ENCODE data around the gene ADGRE3.

The ADGRE3 gene

GRCh38 chr19:14674764-14675163 is at the start of gene ADGRE3:
ADGRE3 (minus strand) TSS chr19:14674844; CDS start chr19:14674770, 74 bp downstream.
- DNase-seq (ENCODE audit: low read depth in 2 of 2, low spot score in 1 of 2) = no peak

GRCh38 chr19:14722127-14722526 is 47.5 kb upstream of the ADGRE3 start:
- no peak for DNase-seq (ENCODE audit: low read depth in 2 of 2, low spot score in 1 of 2)

DNA sequence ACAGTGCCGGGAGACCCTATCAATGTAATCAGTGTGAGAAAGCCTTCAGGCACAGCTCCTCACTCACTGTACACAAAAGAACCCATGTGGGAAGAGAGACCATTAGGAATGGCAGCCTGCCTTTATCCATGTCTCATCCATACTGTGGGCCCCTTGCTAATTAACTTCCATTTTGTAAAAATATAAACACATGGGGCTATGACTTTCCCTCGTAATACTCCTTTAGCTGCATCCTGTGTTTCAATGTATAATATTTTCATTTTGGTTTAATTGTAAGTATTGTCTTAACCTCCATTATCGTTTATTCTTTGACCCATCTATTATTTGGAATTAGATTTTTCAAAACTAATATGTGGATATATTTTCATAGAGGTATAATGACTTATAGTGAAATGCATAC is 44.5 kb upstream of the ADGRE3 start:
- DNase-seq (ENCODE audit: low read depth in 2 of 2, low spot score in 1 of 2) = no peak

DNA sequence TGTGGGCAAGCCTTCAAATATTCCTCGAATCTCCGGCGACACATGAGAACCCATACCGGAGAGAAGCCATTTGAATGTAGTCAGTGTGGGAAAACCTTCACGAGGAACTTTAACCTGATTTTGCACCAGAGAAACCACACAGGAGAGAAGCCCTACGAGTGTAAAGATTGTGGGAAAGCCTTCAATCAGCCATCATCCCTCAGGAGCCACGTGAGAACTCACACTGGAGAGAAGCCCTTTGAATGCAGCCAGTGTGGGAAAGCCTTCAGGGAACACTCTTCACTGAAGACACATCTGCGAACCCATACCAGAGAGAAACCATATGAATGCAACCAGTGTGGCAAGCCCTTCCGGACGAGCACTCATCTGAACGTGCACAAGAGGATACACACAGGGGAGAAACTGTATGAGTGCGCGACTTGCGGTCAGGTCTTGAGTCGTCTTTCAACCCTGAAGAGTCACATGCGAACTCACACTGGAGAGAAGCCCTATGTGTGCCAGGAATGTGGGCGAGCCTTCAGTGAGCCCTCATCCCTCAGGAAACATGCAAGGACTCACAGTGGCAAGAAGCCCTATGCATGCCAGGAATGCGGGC is 44.0 kb upstream of the ADGRE3 start:
- no peak for DNase-seq (ENCODE audit: low read depth in 2 of 2, low spot score in 1 of 2)

GRCh38 chr19:14715841-14716240 is 41.2 kb upstream of the ADGRE3 start:
- DNase-seq (ENCODE audit: low read depth in 2 of 2, low spot score in 1 of 2) = no peak

DNA sequence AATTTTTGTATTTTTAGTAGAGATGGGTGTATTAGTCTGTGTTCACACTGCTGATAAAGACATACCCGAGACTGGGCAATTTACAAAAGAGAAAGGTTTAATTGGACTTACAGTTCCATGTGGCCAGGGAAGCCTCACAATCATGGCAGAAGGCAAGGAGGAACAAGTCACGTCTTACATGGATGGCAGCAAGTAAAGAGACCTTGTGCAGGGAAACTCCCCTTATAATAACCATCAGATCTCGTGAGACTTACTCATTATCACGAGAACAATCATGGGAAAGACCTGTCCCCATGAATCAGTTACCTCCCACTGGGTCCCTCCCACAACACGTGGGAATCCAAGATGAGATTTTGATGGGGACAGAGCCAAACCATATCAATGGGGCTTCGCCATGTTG is 29.8 kb upstream of the ADGRE3 start:
- DNase-seq (ENCODE audit: low read depth in 2 of 2, low spot score in 1 of 2) = no peak

GRCh38 chr19:14703833-14704232 is 29.2 kb upstream of the ADGRE3 start:
- no peak for DNase-seq (ENCODE audit: low read depth in 2 of 2, low spot score in 1 of 2)

GRCh38 chr19:14700711-14701375 is 26.2 kb upstream of the ADGRE3 start:
- no peak for DNase-seq (ENCODE audit: low read depth in 2 of 2, low spot score in 1 of 2)

DNA sequence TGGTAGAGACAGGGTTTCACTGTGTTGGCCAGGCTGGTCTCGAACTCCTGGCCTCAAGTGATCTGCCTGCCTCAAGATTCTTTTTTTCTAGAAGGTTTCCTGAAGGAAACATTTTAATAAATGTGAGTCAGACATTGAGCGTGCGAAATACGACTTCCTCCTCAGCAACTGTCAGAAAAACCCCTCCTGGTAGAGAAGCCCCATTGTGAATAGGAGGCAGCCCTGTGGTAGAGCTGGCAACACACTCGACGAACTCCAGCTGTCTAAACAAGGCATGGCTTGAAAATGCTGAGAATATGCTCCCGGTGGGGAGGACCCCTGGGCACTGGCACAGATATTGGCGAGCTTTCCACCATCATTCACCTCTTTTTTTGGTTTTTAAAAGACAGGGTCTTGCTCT is 25.0 kb upstream of the ADGRE3 start:
- no peak for DNase-seq (ENCODE audit: low read depth in 2 of 2, low spot score in 1 of 2)

DNA sequence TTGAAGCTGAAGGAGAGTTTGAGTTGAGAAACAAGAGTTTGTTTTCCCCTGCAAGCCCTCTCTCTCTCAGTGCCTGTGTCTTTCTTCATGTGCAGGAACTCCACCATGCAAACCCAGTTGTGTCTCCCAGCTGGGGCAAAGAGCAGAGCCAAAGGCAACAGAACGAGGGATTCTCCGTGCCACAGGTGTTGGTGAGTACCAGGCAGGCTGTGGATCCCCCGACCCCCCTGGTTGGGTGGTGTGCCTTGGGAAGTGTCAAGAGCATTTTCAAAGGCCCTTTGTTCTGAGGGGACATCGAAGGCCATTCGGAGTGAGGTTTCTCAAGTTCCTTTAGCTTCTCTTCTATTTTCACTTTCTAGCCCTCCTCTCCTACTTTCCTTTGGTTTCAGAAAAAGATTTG is 20.8 kb upstream of the ADGRE3 start:
- no peak for DNase-seq (ENCODE audit: low read depth in 2 of 2, low spot score in 1 of 2)

GRCh38 chr19:14694641-14695266 is 20.1 kb upstream of the ADGRE3 start:
- no peak for DNase-seq (ENCODE audit: low read depth in 2 of 2, low spot score in 1 of 2)

DNA sequence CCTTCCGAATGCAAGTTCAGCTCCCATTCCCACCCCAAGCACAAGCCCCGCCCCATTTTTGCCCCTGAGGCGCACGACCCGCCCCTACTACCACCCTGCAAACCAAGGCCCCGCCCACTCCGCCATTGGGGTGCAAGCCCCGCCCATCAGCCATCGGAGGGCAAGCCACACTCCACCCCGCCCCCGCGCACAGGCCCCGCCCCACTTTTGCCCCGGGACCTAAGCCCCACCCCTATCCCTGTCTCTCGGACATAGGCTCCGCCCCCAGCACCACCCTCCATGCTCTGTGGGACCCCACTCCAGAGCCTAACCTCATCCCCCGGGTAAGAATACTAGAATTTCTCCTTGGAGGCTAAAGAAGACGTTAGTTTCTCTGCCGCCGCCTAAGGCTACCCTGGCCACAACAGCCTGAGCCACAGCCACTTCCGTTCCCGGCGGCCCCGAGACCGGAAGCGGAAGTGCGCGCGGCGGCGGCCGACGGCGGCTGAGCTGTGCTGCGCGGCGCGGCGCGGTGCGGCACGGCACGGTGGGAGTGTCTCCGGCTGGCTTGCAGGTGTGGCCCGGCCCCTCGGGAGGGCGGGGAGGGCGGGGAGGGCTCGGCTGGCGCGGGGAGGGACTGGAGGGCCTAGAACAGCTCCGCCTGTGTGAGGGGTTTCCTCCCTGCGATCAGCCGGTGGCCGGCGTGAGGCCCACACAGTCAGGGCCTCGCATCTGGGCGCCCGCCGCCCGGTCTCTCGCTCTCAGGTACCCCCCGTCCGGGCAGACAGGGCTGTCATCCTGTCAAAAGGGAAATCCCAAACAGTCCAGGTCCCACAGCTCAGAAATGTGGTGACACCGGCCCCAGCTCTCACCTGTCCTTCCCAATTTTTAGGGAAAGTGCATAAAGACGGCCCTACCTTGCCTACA is 15.2 kb upstream of the ADGRE3 start, which contains the start of gene ZNF333:
ZNF333 (plus strand) TSS at position 451 of the 906 bp plus-strand sequence. CDS start 3,444 bp downstream, outside the sequence.
- peak; percentile 98 to 99 for DNase-seq (ENCODE audit: low read depth in 2 of 2, low spot score in 1 of 2)

- DNase-seq (ENCODE audit: low read depth in 2 of 2, low spot score in 1 of 2) = no peak
Measured at GRCh38 chr19:14686411-14686810, 11.8 kb upstream of the ADGRE3 start.

- DNase-seq (ENCODE audit: low read depth in 2 of 2, low spot score in 1 of 2) = no peak
Measured at GRCh38 chr19:14683439-14683838, 8.8 kb upstream of the ADGRE3 start.

- no peak for DNase-seq (ENCODE audit: low read depth in 2 of 2, low spot score in 1 of 2)
Measured at GRCh38 chr19:14682084-14682483, 7.4 kb upstream of the ADGRE3 start.

GRCh38 chr19:14678199-14678598 is 3.6 kb upstream of the ADGRE3 start:
- DNase-seq (ENCODE audit: low read depth in 2 of 2, low spot score in 1 of 2) = no peak

GRCh38 chr19:14677464-14677863 is 2.8 kb upstream of the ADGRE3 start:
- no peak for DNase-seq (ENCODE audit: low read depth in 2 of 2, low spot score in 1 of 2)

GRCh38 chr19:14676762-14677161 is 2.1 kb upstream of the ADGRE3 start:
- no peak for DNase-seq (ENCODE audit: low read depth in 2 of 2, low spot score in 1 of 2)

GRCh38 chr19:14673088-14673487 is 1.6 kb downstream of the ADGRE3 start:
- DNase-seq (ENCODE audit: low read depth in 2 of 2, low spot score in 1 of 2) = no peak

- DNase-seq (ENCODE audit: low read depth in 2 of 2, low spot score in 1 of 2) = no peak
Measured at GRCh38 chr19:14672188-14672872, 2.3 kb downstream of the ADGRE3 start.

GRCh38 chr19:14670408-14670807 is 4.2 kb downstream of the ADGRE3 start:
- no peak for DNase-seq (ENCODE audit: low read depth in 2 of 2, low spot score in 1 of 2)

Measured in stimulated activated CD8-positive, alpha-beta memory T cell treated with anti-CD3 and anti-CD28 coated beads, Interleukin-4, amount 100 ng/mL, for 1 hour (primary cell).